ENCODE results near the gene FGGY.
"Not testable (repeated sequence)": the region's sequence is repeated elsewhere in the genome, so short reads cannot be mapped to it uniquely, and the experiment has no call there.

Gene FGGY

GRCh38 chr1:59570524-59570923 lies 273.6 kb downstream of the FGGY start:
- no peak for DNase-seq (ENCODE audit: low read depth)
- TF ChIP-seq CTCF (conservative IDR thresholded peaks at IDR 0.05; ENCODE audit: low read length), result no peak

GRCh38 chr1:59574085-59574484 lies 277.2 kb downstream of the FGGY start:
- TF ChIP-seq CTCF (conservative IDR thresholded peaks at IDR 0.05; ENCODE audit: low read length), result peak; percentile 52
- H3K4me3 ChIP-seq (ENCODE audit: low read length), result no peak overlapping the region
- DNase-seq (ENCODE audit: low read depth), result peak; percentile 98

More at GRCh38 chr1:59570524-59570923, 273.6 kb downstream of the FGGY start:
- no peak overlapping the region for H3K4me3 ChIP-seq (ENCODE audit: low read length)

- H3K4me3 ChIP-seq (ENCODE audit: low read length), result no peak overlapping the region
- TF ChIP-seq CTCF (conservative IDR thresholded peaks at IDR 0.05; ENCODE audit: low read length), result no peak
- DNase-seq (ENCODE audit: low read depth), result no peak
Measured at GRCh38 chr1:59577774-59578173, 280.9 kb downstream of the FGGY start.

- DNase-seq (ENCODE audit: low read depth), result no peak
- no peak for TF ChIP-seq CTCF (conservative IDR thresholded peaks at IDR 0.05; ENCODE audit: low read length)
- H3K4me3 ChIP-seq (ENCODE audit: low read length), result no peak overlapping the region
Measured at GRCh38 chr1:59579222-59579621, 282.3 kb downstream of the FGGY start.

- H3K4me3 ChIP-seq (ENCODE audit: low read length), result no peak overlapping the region
- TF ChIP-seq CTCF (conservative IDR thresholded peaks at IDR 0.05; ENCODE audit: low read length), result no peak
- no peak for DNase-seq (ENCODE audit: low read depth)
Measured at GRCh38 chr1:59580257-59580656, 283.4 kb downstream of the FGGY start.

GRCh38 chr1:59592410-59592809 lies 295.5 kb downstream of the FGGY start:
- not testable (repeated sequence) for H3K4me3 ChIP-seq (ENCODE audit: low read length); DNase-seq (ENCODE audit: low read depth)

GRCh38 chr1:59592924-59593323 lies 296.0 kb downstream of the FGGY start:
- H3K4me3 ChIP-seq (ENCODE audit: low read length), result no peak overlapping the region
- DNase-seq (ENCODE audit: low read depth), result no peak
- TF ChIP-seq CTCF (conservative IDR thresholded peaks at IDR 0.05; ENCODE audit: low read length), result no peak

Data from AG10803 (cell line).